B cell (primary cell): ENCODE results near the gene SMURF1. TPM values are rescaled to one million over a fixed set of nuclear protein-coding genes. Genes with fewer than 3 reads are reported as not detected.

Source experiments
- ATAC-seq: fragments of 200-7000 bp; cut with Tn5 transposase; one replicate; pipeline ENCODE4 v1.10.0; 2021; ENCODE audit warnings: low read depth, mild to moderate bottlenecking, moderate number of reproducible peaks, moderate library complexity
- CTCF ChIA-PET: fragments of 350-600 bp; sonication (Branson Sonifier 250); formaldehyde crosslinking; loops from one replicate; lab custom pipeline; 2021; ENCODE audit warnings: antibody characterized with exemption, inconsistent platforms; lab: Charles Lee
- POLR2A ChIA-PET: fragments of 350-600 bp; sonication (Branson Sonifier 250); formaldehyde crosslinking; loops from one replicate; lab custom pipeline; 2021; ENCODE audit warnings: antibody characterized with exemption; lab: Charles Lee
- DNase-seq: peaks from one replicate; pipeline ENCODE4 v3.0.0; 2013
- H2AFZ ChIP-seq: 2 replicates; pipeline ENCODE4 v1.6.1; 2012; ENCODE audit warnings: mild to moderate bottlenecking, low read depth, low read length; ENCODE audit not compliant: insufficient read depth, poor library complexity, severe bottlenecking
- H3K27ac ChIP-seq, 2 donors: 1 replicate in 1 of 2; 2 replicates in 1 of 2; pipeline ENCODE4 v1.5.1; 2012 to 2013; ENCODE audit warnings: low read length in 2 of 2, mild to moderate bottlenecking in 2 of 2, moderate library complexity in 1 of 2
- H3K27me3 ChIP-seq, 4 experiments: fragments of 200-600 bp in 1 of 4; sonication (generic) in 1 of 4; replicated peaks in 1 of 4; 1 replicate in 2 of 4; 2 replicates in 2 of 4; pipeline versions ENCODE4 v1.6.1 to v1.7.0; 2013 to 2016; ENCODE audit warnings: low read length in 3 of 4, mild to moderate bottlenecking in 2 of 4, mixed read lengths in 1 of 4, moderate library complexity in 1 of 4; ENCODE audit not compliant: insufficient read depth in 4 of 4, control insufficient read depth in 3 of 4; ENCODE audit errors: control extremely low read depth in 1 of 4
- H3K36me3 ChIP-seq, 2 experiments: replicated peaks in 1 of 2; 1 replicate in 1 of 2; 2 replicates in 1 of 2; pipeline versions ENCODE4 v1.6.1 to v1.7.1; 2013; ENCODE audit warnings: low read length in 1 of 2; ENCODE audit not compliant: insufficient read depth in 2 of 2, control insufficient read depth in 1 of 2; ENCODE audit errors: control extremely low read depth in 1 of 2, extremely low read depth in 1 of 2
- H3K4me1 ChIP-seq, 2 donors: fragments of 200-600 bp in 1 of 2; sonication (generic) in 1 of 2; 1 replicate in 1 of 2; 2 replicates in 1 of 2; pipeline versions ENCODE4 v1.5.1 to v1.6.1; 2013 to 2017; ENCODE audit warnings: low read length in 2 of 2; ENCODE audit not compliant: control insufficient read depth in 2 of 2, insufficient read depth in 2 of 2
- H3K4me2 ChIP-seq: replicated peaks from 2 replicates; pipeline ENCODE3; 2012; ENCODE audit warnings: mild to moderate bottlenecking, low read depth, low read length; ENCODE audit not compliant: poor library complexity, severe bottlenecking
- H3K4me3 ChIP-seq, 5 experiments: fragments of 200-600 bp in 1 of 5; sonication (generic) in 1 of 5; 1 replicate in 3 of 5; 2 replicates in 2 of 5; pipeline versions ENCODE4 v1.5.1 to v1.7.0; 2011 to 2016; ENCODE audit warnings: low read length in 4 of 5, mild to moderate bottlenecking in 4 of 5, low read depth in 2 of 5, control low read depth in 1 of 5, moderate library complexity in 1 of 5; ENCODE audit not compliant: insufficient read depth in 1 of 5; ENCODE audit errors: control extremely low read depth in 1 of 5, extremely low read depth in 1 of 5
- H3K79me2 ChIP-seq: fragments of 200-600 bp; sonication (generic); one replicate; pipeline ENCODE4 v1.6.0; 2016; ENCODE audit warnings: low read length; ENCODE audit not compliant: control insufficient read depth, insufficient read depth
- H3K9ac ChIP-seq: fragments of 200-600 bp; sonication (generic); 2 replicates; pipeline ENCODE4 v1.6.1; 2017; ENCODE audit warnings: mild to moderate bottlenecking, low read length, moderate library complexity
- H3K9me3 ChIP-seq, 3 donors: one replicate each; pipeline versions ENCODE4 v1.6.1 to v1.7.1; 2013; ENCODE audit warnings: low read length in 2 of 3; ENCODE audit not compliant: control insufficient read depth in 2 of 3, insufficient read depth in 1 of 3; ENCODE audit errors: control extremely low read depth in 1 of 3
- H4K20me1 ChIP-seq: 2 replicates; pipeline ENCODE4 v1.6.0; 2012; ENCODE audit warnings: mild to moderate bottlenecking, low read length; ENCODE audit not compliant: insufficient read depth, control insufficient read depth, poor library complexity, severe bottlenecking
- H3K27ac Mint-ChIP-seq: one replicate; pipeline ENCODE4 v1.8.0; 2021; ENCODE audit warnings: mixed read lengths
- H3K27me3 Mint-ChIP-seq: one replicate; pipeline ENCODE4 v1.8.0; 2021; ENCODE audit warnings: mixed read lengths
- H3K4me1 Mint-ChIP-seq: one replicate; pipeline ENCODE4 v1.8.0; 2021; ENCODE audit warnings: mixed read lengths
- H3K4me3 Mint-ChIP-seq: one replicate; pipeline ENCODE4 v1.8.0; 2021; ENCODE audit warnings: mixed read lengths
- H3K9me3 Mint-ChIP-seq: one replicate; pipeline ENCODE4 v1.8.0; 2022; ENCODE audit warnings: mixed read lengths; ENCODE audit not compliant: insufficient read depth
- EZH2 ChIP-seq: IDR thresholded peaks from 2 replicates; pipeline ENCODE4 v1.6.1; 2012; ENCODE audit warnings: borderline replicate concordance, low read depth, mild to moderate bottlenecking, moderate library complexity, low read length; ENCODE audit not compliant: insufficient read depth, poor library complexity, severe bottlenecking
- WGBS: methylation state at CpG from one replicate; pipeline ENCODE4 v1.1.5; 2013; ENCODE audit warnings: missing lambda C conversion rate; ENCODE audit not compliant: insufficient coverage; 5-methylcytosine and 5-hydroxymethylcytosine counted together
- intact Hi-C: fragments of 100-400 bp; cut with micrococcal nuclease; formaldehyde crosslinking; loops from one replicate; pipeline ENCODE4 v1.10.0; 2022
- polyA plus RNA-seq: library from polyadenylated mRNA; depleted of rRNA; stranded (reverse); fragments of >200 nt; gene quantifications from 2 replicates; pipeline ENCODE4 v1.2.3, GENCODE V29; 2012
- total RNA-seq, 2 donors: library from RNA; stranded (reverse); fragments of 120-200 nt in 1 of 2; gene quantifications; 1 replicate in 1 of 2; 2 replicates in 1 of 2; pipeline versions ENCODE4 v1.2.3 to v1.2.4, GENCODE V29; 2013 to 2022
- TF ChIP-seq, protein P1 (sequence below): fragments of 200-600 bp; IDR thresholded peaks from one replicate; pipeline ENCODE4 v1.8.0; 2022; ENCODE audit warnings: antibody characterized with exemption, mild to moderate bottlenecking

Gene SMURF1
- total and polyA plus RNA-seq, 2 donors (not counting 1 experiment from before 2014, with no cell fraction given) = 7.5 to 28.6 TPM

GRCh38 chr7:99133766-99134564 lies 9.9 kb downstream of the SMURF1 start:
- no peak for DNase-seq
- Histone ChIP-seq H3K4me3 (no peak overlapping the region), H3K36me3 (no peaks in the 10 kb centered on the region), H3K27ac (no peak overlapping the region), H2AFZ (no peak overlapping the region), H3K27me3 (no peaks in the 10 kb centered on the region), H3K9ac (no peak overlapping the region), H3K9me3 (no peaks in the 10 kb centered on the region), H4K20me1 (peaks cover 37% of the 10 kb centered on the region), H3K4me1 (peaks cover 0 to 5% of the 10 kb centered on the region in 2 donors), H3K4me2 (no peak overlapping the region), H3K79me2 (peaks cover 92% of the 10 kb centered on the region)
- intact Hi-C loops = no loop called here
- H3K4me1 Mint-ChIP-seq = peaks cover 55% of the 10 kb centered on the region
- no CpG with 5 or more reads among the region's 9 CpGs for WGBS
- no peak for ATAC-seq
- H3K4me3 Mint-ChIP-seq = no peak overlapping the region
- TF ChIP-seq EZH2 = no peak
- TF ChIP-seq, protein P1, sequence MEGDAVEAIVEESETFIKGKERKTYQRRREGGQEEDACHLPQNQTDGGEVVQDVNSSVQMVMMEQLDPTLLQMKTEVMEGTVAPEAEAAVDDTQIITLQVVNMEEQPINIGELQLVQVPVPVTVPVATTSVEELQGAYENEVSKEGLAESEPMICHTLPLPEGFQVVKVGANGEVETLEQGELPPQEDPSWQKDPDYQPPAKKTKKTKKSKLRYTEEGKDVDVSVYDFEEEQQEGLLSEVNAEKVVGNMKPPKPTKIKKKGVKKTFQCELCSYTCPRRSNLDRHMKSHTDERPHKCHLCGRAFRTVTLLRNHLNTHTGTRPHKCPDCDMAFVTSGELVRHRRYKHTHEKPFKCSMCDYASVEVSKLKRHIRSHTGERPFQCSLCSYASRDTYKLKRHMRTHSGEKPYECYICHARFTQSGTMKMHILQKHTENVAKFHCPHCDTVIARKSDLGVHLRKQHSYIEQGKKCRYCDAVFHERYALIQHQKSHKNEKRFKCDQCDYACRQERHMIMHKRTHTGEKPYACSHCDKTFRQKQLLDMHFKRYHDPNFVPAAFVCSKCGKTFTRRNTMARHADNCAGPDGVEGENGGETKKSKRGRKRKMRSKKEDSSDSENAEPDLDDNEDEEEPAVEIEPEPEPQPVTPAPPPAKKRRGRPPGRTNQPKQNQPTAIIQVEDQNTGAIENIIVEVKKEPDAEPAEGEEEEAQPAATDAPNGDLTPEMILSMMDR = no peak
- no peaks in the 10 kb centered on the region for H3K27me3 Mint-ChIP-seq
- no peak overlapping the region for H3K27ac Mint-ChIP-seq
- POLR2A ChIA-PET = no interaction called here
- H3K9me3 Mint-ChIP-seq = no peaks in the 10 kb centered on the region
- CTCF ChIA-PET = no interaction called here

- intact Hi-C loops = no loop called here
- Histone ChIP-seq H3K9me3 (no peaks in the 10 kb centered on the region), H3K27ac (no peak overlapping the region), H3K79me2 (peaks cover 97% of the 10 kb centered on the region), H4K20me1 (peaks cover 37% of the 10 kb centered on the region), H3K36me3 (no peaks in the 10 kb centered on the region), H3K4me1 (peaks cover 0 to 5% of the 10 kb centered on the region in 2 donors), H2AFZ (no peak overlapping the region), H3K9ac (no peak overlapping the region), H3K4me2 (no peak overlapping the region), H3K4me3 (no peak overlapping the region), H3K27me3 (no peaks in the 10 kb centered on the region)
- H3K27me3 Mint-ChIP-seq = no peaks in the 10 kb centered on the region
- no peaks in the 10 kb centered on the region for H3K9me3 Mint-ChIP-seq
- DNase-seq (no peak), ATAC-seq (no peak)
- H3K27ac Mint-ChIP-seq = no peak overlapping the region
- TF ChIP-seq, protein P1 = no peak
- TF ChIP-seq EZH2 = no peak
- H3K4me1 Mint-ChIP-seq = peaks cover 46% of the 10 kb centered on the region
- no peak overlapping the region for H3K4me3 Mint-ChIP-seq
- ChIA-PET POLR2A (no interaction called here), CTCF (no interaction called here)
- WGBS = 100% methylated on average over 4 of the region's 8 CpGs
Measured at GRCh38 chr7:99132595-99133321, 11.2 kb downstream of the SMURF1 start.
